Neural cell (in vitro differentiated cells): ENCODE data around the gene INTS6. TPM values are rescaled to one million over a fixed set of nuclear protein-coding genes. Genes with fewer than 3 reads are reported as not detected.

Source experiments
- H2AFZ ChIP-seq: fragments of 200-600, 300-800 bp; sonication (generic), shearing (Covaris generic); 2 replicates; pipeline ENCODE4 v1.6.0; 2014; ENCODE audit warnings: low read depth, mild to moderate bottlenecking, antibody characterized with exemption, low read length, moderate library complexity
- H3F3A ChIP-seq: fragments of 200-600 bp; shearing (Covaris generic); 2 replicates; pipeline ENCODE4 v1.6.1; 2016; ENCODE audit warnings: mild to moderate bottlenecking, moderate library complexity, mixed read lengths, antibody characterized with exemption, low read length; ENCODE audit not compliant: insufficient read depth, poor library complexity, severe bottlenecking
- H3K27ac ChIP-seq: fragments of 200-600, 300-800 bp; sonication (generic), shearing (Covaris generic); 2 replicates; pipeline ENCODE4 v1.5.1; 2014; ENCODE audit warnings: mild to moderate bottlenecking, low read length, moderate library complexity
- H3K27me3 ChIP-seq: fragments of 300-800, 200-600 bp; sonication (generic), shearing (Covaris generic); 2 replicates; pipeline ENCODE4 v1.6.0; 2014; ENCODE audit warnings: mild to moderate bottlenecking, low read depth, low read length, moderate library complexity; ENCODE audit not compliant: insufficient read depth
- H3K36me3 ChIP-seq: fragments of 300-800, 200-600 bp; sonication (generic), shearing (Covaris generic); 2 replicates; pipeline ENCODE4 v1.5.1; 2014; ENCODE audit warnings: mild to moderate bottlenecking, antibody characterized with exemption, low read length, moderate library complexity; ENCODE audit not compliant: insufficient read depth
- H3K4me2 ChIP-seq: fragments of 300-800, 200-600 bp; sonication (generic), shearing (Covaris generic); 2 replicates; pipeline ENCODE4 v1.6.0; 2014; ENCODE audit warnings: mild to moderate bottlenecking, low read length
- H3K4me3 ChIP-seq: fragments of 300-800, 200-600 bp; sonication (generic), shearing (Covaris generic); 2 replicates; pipeline ENCODE4 v1.5.1; 2014; ENCODE audit warnings: mild to moderate bottlenecking, low read length, moderate library complexity
- H3K79me2 ChIP-seq: fragments of 200-600 bp; shearing (Covaris generic); replicated peaks from 2 replicates; pipeline ENCODE4 v1.6.0; 2014; ENCODE audit warnings: mild to moderate bottlenecking, low read length, moderate library complexity; ENCODE audit not compliant: insufficient read depth
- H3K9ac ChIP-seq: fragments of 300-800, 200-600 bp; sonication (generic), shearing (Covaris generic); 2 replicates; pipeline ENCODE4 v1.6.1; 2016; ENCODE audit warnings: mild to moderate bottlenecking, low read length, mixed read lengths
- H3K9me2 ChIP-seq: fragments of 200-600 bp; shearing (Covaris generic); 2 replicates; pipeline ENCODE4 v1.6.1; 2016; ENCODE audit warnings: mild to moderate bottlenecking, low read length, mixed read lengths; ENCODE audit not compliant: insufficient read depth
- H3K9me3 ChIP-seq: fragments of 200-600, 300-800 bp; sonication (generic), shearing (Covaris generic); 2 replicates; pipeline ENCODE4 v1.6.1; 2016; ENCODE audit warnings: mild to moderate bottlenecking, mixed run types, low read length, moderate library complexity, mixed read lengths
- H4K20me1 ChIP-seq: fragments of 200-600 bp; shearing (Covaris generic); 2 replicates; pipeline ENCODE4 v1.6.1; 2016; ENCODE audit warnings: mild to moderate bottlenecking, mixed run types; ENCODE audit not compliant: insufficient read depth
- CTCF ChIP-seq: fragments of 450-650 bp; IDR thresholded peaks from 2 replicates; pipeline ENCODE4 v1.5.1; 2014; ENCODE audit warnings: antibody characterized with exemption, mild to moderate bottlenecking, moderate library complexity; ENCODE audit not compliant: poor library complexity, severe bottlenecking
- MXI1 ChIP-seq: fragments of 450-650 bp; conservative IDR thresholded peaks from 2 replicates; pipeline ENCODE4 v1.6.1; 2014; ENCODE audit warnings: antibody characterized with exemption, mild to moderate bottlenecking; ENCODE audit not compliant: poor library complexity, severe bottlenecking
- POLR2AphosphoS5 ChIP-seq: IDR thresholded peaks from 2 replicates; pipeline ENCODE4 v1.6.1; 2012
- RAD21 ChIP-seq: fragments of 450-650 bp; conservative IDR thresholded peaks from 2 replicates; pipeline ENCODE4 v1.6.1; 2014; ENCODE audit warnings: antibody characterized with exemption, mild to moderate bottlenecking, moderate library complexity
- REST ChIP-seq: IDR thresholded peaks from 2 replicates; pipeline ENCODE4 v1.6.1; 2012; ENCODE audit warnings: borderline replicate concordance
- TAF1 ChIP-seq: IDR thresholded peaks from 2 replicates; pipeline ENCODE4 v1.6.1; 2012; ENCODE audit warnings: low read depth
- polyA plus RNA-seq: library from polyadenylated mRNA; depleted of rRNA; stranded (reverse); fragments of >200 nt; gene quantifications from 2 replicates; pipeline ENCODE4 v1.2.3, GENCODE V29; 2014
- small RNA-seq, 3 experiments: library from RNA; depleted of rRNA; stranded (forward); fragments of <200 nt; gene quantifications; one replicate each; pipeline ENCODE3, GENCODE V24; 2012

Gene INTS6
- polyA plus RNA-seq, 1 donor from 2014 or later, result 22.6 TPM

GRCh38 chr13:51313619-51314018, 139.2 kb downstream of the INTS6 start:
- Histone ChIP-seq H4K20me1 (no peaks in the 10 kb centered on the region), H3F3A (no peaks in the 10 kb centered on the region), H3K9me2 (no peaks in the 10 kb centered on the region), H3K79me2 (no peaks in the 10 kb centered on the region), H2AFZ (no peak overlapping the region), H3K27ac (no peak overlapping the region), H3K4me3 (no peak overlapping the region), H3K9me3 (no peaks in the 10 kb centered on the region), H3K36me3 (no peaks in the 10 kb centered on the region), H3K9ac (no peak overlapping the region), H3K27me3 (no peaks in the 10 kb centered on the region), H3K4me2 (no peak overlapping the region)
- TF ChIP-seq TAF1 (no peak), MXI1 (no peak), RAD21 (no peak), POLR2AphosphoS5 (no peak)

GRCh38 chr13:51311957-51312520, 140.8 kb downstream of the INTS6 start:
- Histone ChIP-seq H3K4me3 (no peak overlapping the region), H3K36me3 (no peaks in the 10 kb centered on the region), H3K9me2 (no peaks in the 10 kb centered on the region), H3K9me3 (no peaks in the 10 kb centered on the region), H3K4me2 (no peak overlapping the region), H2AFZ (no peak overlapping the region), H3F3A (no peaks in the 10 kb centered on the region), H3K27me3 (no peaks in the 10 kb centered on the region), H4K20me1 (no peaks in the 10 kb centered on the region), H3K9ac (no peak overlapping the region), H3K79me2 (no peaks in the 10 kb centered on the region), H3K27ac (no peak overlapping the region)
- TF ChIP-seq CTCF, result no peak
- TF ChIP-seq MXI1, result no peak
- no peak for TF ChIP-seq REST

Small RNA genes lying within 50 kb of the gene (small RNA-seq; reads per million reads assigned to genes)
- gene MIR5693 (0 reads per million in 3 experiments), gene RN7SL320P (0 reads per million in 3 experiments), gene SNRPGP11 (0 reads per million in 3 experiments)

Other genes with a start within 250 kb of the INTS6 start
- gene FAM124A, start 230.6 kb downstream of the INTS6 start, polyA plus RNA-seq, result 3.0 and 4.7 TPM in 2 replicates
- not detected in 2 replicates for gene SERPINE3, start 113.3 kb downstream of the INTS6 start, polyA plus RNA-seq
- gene WDFY2, start 131.4 kb upstream of the INTS6 start, polyA plus RNA-seq, result 5.3 and 6.5 TPM in 2 replicates